Activated CD8-positive, alpha-beta T cell treated with anti-CD3 and anti-CD28 coated beads, Interleukin-2, amount 10 ng/mL, durations not matched to agents 7 days and 5 days (primary cell): ENCODE data around the gene NPC1L1. TPM values are rescaled to one million over a fixed set of nuclear protein-coding genes. Genes with fewer than 3 reads are reported as not detected.
"Not testable (repeated sequence)": the region's sequence is repeated elsewhere in the genome, so short reads cannot be mapped to it uniquely, and the experiment has no call there.

Experiments used
- ATAC-seq: fragments of 150-1000 bp; cut with Tn5 transposase; one replicate; pipeline ENCODE4 v1.10.0; 2021; ENCODE audit warnings: moderate library complexity
- CTCF ChIA-PET: fragments of 350-600 bp; sonication (Branson Sonifier 250); formaldehyde crosslinking; loops from one replicate; lab custom pipeline; 2021; ENCODE audit warnings: antibody characterized with exemption; lab: Charles Lee
- POLR2A ChIA-PET: fragments of 350-600 bp; sonication (Branson Sonifier 250); formaldehyde crosslinking; loops from one replicate; lab custom pipeline; 2021; ENCODE audit warnings: antibody characterized with exemption; lab: Charles Lee
- DNase-seq: peaks from one replicate; pipeline ENCODE4 v3.0.0-alpha.2; 2020
- H3K27ac Mint-ChIP-seq: one replicate; pipeline ENCODE4 v1.8.0; 2021; ENCODE audit warnings: mild to moderate bottlenecking, mixed read lengths
- H3K27me3 Mint-ChIP-seq: one replicate; pipeline ENCODE4 v1.8.0; 2021; ENCODE audit warnings: low read depth, mixed read lengths
- H3K36me3 Mint-ChIP-seq: one replicate; pipeline ENCODE4 v1.8.0; 2021; ENCODE audit warnings: low read depth, mixed read lengths
- H3K4me1 Mint-ChIP-seq: one replicate; pipeline ENCODE4 v1.8.0; 2021; ENCODE audit warnings: low read depth, mixed read lengths
- H3K4me3 Mint-ChIP-seq: one replicate; pipeline ENCODE4 v1.8.0; 2021; ENCODE audit warnings: mild to moderate bottlenecking, mixed read lengths
- H3K9me3 Mint-ChIP-seq: one replicate; pipeline ENCODE4 v1.8.0; 2022; ENCODE audit warnings: mixed read lengths; ENCODE audit not compliant: insufficient read depth
- total RNA-seq, 2 experiments: library from RNA; stranded (reverse); gene quantifications; one replicate each; pipeline ENCODE4 v1.2.3, GENCODE V29; 2021

The NPC1L1 gene
- total RNA-seq, 2 experiments from 2014 or later, result not detected

- ATAC-seq (no peak), DNase-seq (no peak)
- H3K36me3 Mint-ChIP-seq, result no peaks in the 10 kb centered on the region
- CTCF ChIA-PET, result interaction anchor here (2.1 kb wide), 1 partner anchor 16 kb away, joined by 9 read pairs; no protein-coding TSS in a partner anchor
- peaks cover 4% of the 10 kb centered on the region for H3K27me3 Mint-ChIP-seq
- no peak overlapping the region for H3K27ac Mint-ChIP-seq
- H3K4me3 Mint-ChIP-seq, result no peak overlapping the region
- H3K4me1 Mint-ChIP-seq, result no peaks in the 10 kb centered on the region
- H3K9me3 Mint-ChIP-seq, result no peaks in the 10 kb centered on the region
- POLR2A ChIA-PET, result interaction anchor here (0.8 kb wide), 1 partner anchor 15 kb away, joined by 5 read pairs; no protein-coding TSS in a partner anchor
Measured at GRCh38 chr7:44518761-44519160, 22.4 kb downstream of the NPC1L1 start.

- ChIA-PET CTCF (interaction anchor here (1.3 kb wide), 1 partner anchor 17 kb away, joined by 3 read pairs; no protein-coding TSS in a partner anchor), POLR2A (no interaction called here)
- no peaks in the 10 kb centered on the region for H3K4me1 Mint-ChIP-seq
- no peak overlapping the region for H3K4me3 Mint-ChIP-seq
- no peaks in the 10 kb centered on the region for H3K36me3 Mint-ChIP-seq
- H3K9me3 Mint-ChIP-seq, result no peaks in the 10 kb centered on the region
- no peaks in the 10 kb centered on the region for H3K27me3 Mint-ChIP-seq
- no peak overlapping the region for H3K27ac Mint-ChIP-seq
- ATAC-seq (no peak), DNase-seq (no peak)
Measured at GRCh38 chr7:44517175-44517574, 24.0 kb downstream of the NPC1L1 start.

- DNase-seq (no peak), ATAC-seq (no peak)
- ChIA-PET POLR2A (no interaction called here), CTCF (interaction anchor here (1.2 kb wide), 1 partner anchor 49 kb away, joined by 4 read pairs; no protein-coding TSS in a partner anchor)
- Mint-ChIP-seq H3K9me3 (no peaks in the 10 kb centered on the region), H3K4me1 (no peaks in the 10 kb centered on the region), H3K27me3 (peaks cover 2% of the 10 kb centered on the region), H3K36me3 (no peaks in the 10 kb centered on the region), H3K4me3 (no peak overlapping the region), H3K27ac (no peak overlapping the region)
Measured at GRCh38 chr7:44515590-44516268, 25.4 kb downstream of the NPC1L1 start.

- peaks cover 2% of the 10 kb centered on the region for H3K27me3 Mint-ChIP-seq
- ChIA-PET POLR2A (no interaction called here), CTCF (interaction anchor here (1.6 kb wide), 1 partner anchor 53 kb away, joined by 5 read pairs; no protein-coding TSS in a partner anchor)
- ATAC-seq (no peak), DNase-seq (no peak)
- no peaks in the 10 kb centered on the region for H3K9me3 Mint-ChIP-seq
- H3K4me3 Mint-ChIP-seq, result no peak overlapping the region
- peaks cover 2% of the 10 kb centered on the region for H3K36me3 Mint-ChIP-seq
- no peak overlapping the region for H3K27ac Mint-ChIP-seq
- H3K4me1 Mint-ChIP-seq, result no peaks in the 10 kb centered on the region
Measured at GRCh38 chr7:44512736-44513135, 28.4 kb downstream of the NPC1L1 start.

- CTCF ChIA-PET, result interaction anchor here (1.0 to 1.6 kb wide), 2 partner anchors 53 to 76 kb away, joined by 3 to 5 read pairs; no protein-coding TSS in a partner anchor
Measured at GRCh38 chr7:44511863-44512468, 29.2 kb downstream of the NPC1L1 start.

GRCh38 chr7:44511236-44511635 is 29.9 kb downstream of the NPC1L1 start:
- ChIA-PET CTCF (interaction anchor here (1.0 kb wide), 1 partner anchor 77 kb away, joined by 3 read pairs; no protein-coding TSS in a partner anchor), POLR2A (no interaction called here)
- Mint-ChIP-seq H3K27me3 (peaks cover 5% of the 10 kb centered on the region), H3K4me1 (no peaks in the 10 kb centered on the region), H3K36me3 (peaks cover 2% of the 10 kb centered on the region), H3K9me3 (peaks cover 4% of the 10 kb centered on the region), H3K27ac (no peak overlapping the region), H3K4me3 (no peak overlapping the region)
- no peak for ATAC-seq
- no peak for DNase-seq

More at GRCh38 chr7:44511863-44512468, 29.2 kb downstream of the NPC1L1 start:
- Mint-ChIP-seq H3K36me3 (peaks cover 2% of the 10 kb centered on the region), H3K9me3 (peaks cover under 1% of the 10 kb centered on the region), H3K27ac (no peak overlapping the region), H3K4me1 (no peaks in the 10 kb centered on the region), H3K4me3 (no peak overlapping the region), H3K27me3 (peaks cover 2% of the 10 kb centered on the region)
- DNase-seq, result no peak
- POLR2A ChIA-PET, result no interaction called here
- ATAC-seq, result no peak

GRCh38 chr7:44508328-44509030 is 32.7 kb downstream of the NPC1L1 start:
- no peak overlapping the region for H3K4me3 Mint-ChIP-seq

GRCh38 chr7:44506592-44507288 is 34.4 kb downstream of the NPC1L1 start:
- H3K4me3 Mint-ChIP-seq, H3K9me3 Mint-ChIP-seq, ATAC-seq, DNase-seq, H3K4me1 Mint-ChIP-seq, H3K36me3 Mint-ChIP-seq, H3K27ac Mint-ChIP-seq, POLR2A ChIA-PET: not testable (repeated sequence)
- CTCF ChIA-PET, result interaction anchor here (1.2 kb wide), 1 partner anchor 31 kb away, joined by 3 read pairs; no protein-coding TSS in a partner anchor
- H3K27me3 Mint-ChIP-seq, result peaks cover 13% of the 10 kb centered on the region

More at GRCh38 chr7:44508328-44509030, 32.7 kb downstream of the NPC1L1 start:
- Mint-ChIP-seq H3K9me3 (peaks cover 5% of the 10 kb centered on the region), H3K27ac (no peak overlapping the region), H3K4me1 (no peaks in the 10 kb centered on the region), H3K27me3 (peaks cover 5% of the 10 kb centered on the region), H3K36me3 (peaks cover 5% of the 10 kb centered on the region)
- ChIA-PET CTCF (interaction anchor here (0.8 to 1.1 kb wide), 2 partner anchors 26 to 57 kb away, joined by 3 read pairs; no protein-coding TSS in a partner anchor), POLR2A (no interaction called here)
- no peak for ATAC-seq
- DNase-seq, result no peak

GRCh38 chr7:44505595-44505994 is 35.5 kb downstream of the NPC1L1 start:
- Mint-ChIP-seq H3K4me3 (no peak overlapping the region), H3K9me3 (peaks cover 7% of the 10 kb centered on the region), H3K4me1 (no peaks in the 10 kb centered on the region), H3K27ac (no peak overlapping the region), H3K36me3 (peaks cover 5% of the 10 kb centered on the region), H3K27me3 (peaks cover 12% of the 10 kb centered on the region)
- DNase-seq (no peak), ATAC-seq (no peak)
- POLR2A ChIA-PET, result no interaction called here
- CTCF ChIA-PET, result no interaction called here

- Mint-ChIP-seq H3K9me3 (peaks cover under 1% of the 10 kb centered on the region), H3K4me3 (no peak overlapping the region), H3K36me3 (no peaks in the 10 kb centered on the region), H3K27ac (no peak overlapping the region), H3K27me3 (peaks cover 23% of the 10 kb centered on the region), H3K4me1 (no peaks in the 10 kb centered on the region)
- ChIA-PET POLR2A (no interaction called here), CTCF (interaction anchor here (1.2 kb wide), 1 partner anchor 36 kb away, joined by 5 read pairs; no protein-coding TSS in a partner anchor)
- ATAC-seq (no peak), DNase-seq (no peak)
Measured at GRCh38 chr7:44498230-44498954, 42.7 kb downstream of the NPC1L1 start.
